GM20000 (cell line): ENCODE results near the gene CBR4.

ENCODE experiments used
- DNase-seq: peaks from one replicate; pipeline ENCODE4 v3.0.0; 2012; ENCODE audit warnings: low spot score
- TF ChIP-seq, protein P1 (sequence below): IDR thresholded peaks from 2 replicates; pipeline ENCODE4 v1.5.1; 2012; ENCODE audit warnings: mild to moderate bottlenecking, control low read depth; ENCODE audit errors: extremely low read depth, missing control alignments

CBR4 gene

DNA sequence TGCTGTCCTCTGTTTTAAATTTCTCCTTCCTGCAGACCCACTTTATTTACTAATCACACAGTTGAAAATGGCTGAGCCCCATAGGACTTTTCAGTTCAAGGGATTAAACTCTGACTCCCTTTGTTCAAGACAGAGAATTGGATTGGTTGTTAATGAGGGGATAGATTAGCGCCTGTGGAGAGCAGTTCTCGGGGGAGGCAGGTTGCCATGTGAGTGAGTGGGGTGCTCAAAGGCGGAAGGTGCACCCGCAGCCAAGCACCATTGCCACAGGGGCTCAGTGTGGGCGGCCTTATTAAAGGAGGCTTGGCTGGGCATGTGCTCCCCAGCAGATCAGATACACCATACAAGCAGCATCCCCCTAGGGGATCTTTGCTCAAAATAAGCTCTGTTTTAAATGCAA lies 7.9 kb upstream of the CBR4 start:
- TF ChIP-seq, protein P1, sequence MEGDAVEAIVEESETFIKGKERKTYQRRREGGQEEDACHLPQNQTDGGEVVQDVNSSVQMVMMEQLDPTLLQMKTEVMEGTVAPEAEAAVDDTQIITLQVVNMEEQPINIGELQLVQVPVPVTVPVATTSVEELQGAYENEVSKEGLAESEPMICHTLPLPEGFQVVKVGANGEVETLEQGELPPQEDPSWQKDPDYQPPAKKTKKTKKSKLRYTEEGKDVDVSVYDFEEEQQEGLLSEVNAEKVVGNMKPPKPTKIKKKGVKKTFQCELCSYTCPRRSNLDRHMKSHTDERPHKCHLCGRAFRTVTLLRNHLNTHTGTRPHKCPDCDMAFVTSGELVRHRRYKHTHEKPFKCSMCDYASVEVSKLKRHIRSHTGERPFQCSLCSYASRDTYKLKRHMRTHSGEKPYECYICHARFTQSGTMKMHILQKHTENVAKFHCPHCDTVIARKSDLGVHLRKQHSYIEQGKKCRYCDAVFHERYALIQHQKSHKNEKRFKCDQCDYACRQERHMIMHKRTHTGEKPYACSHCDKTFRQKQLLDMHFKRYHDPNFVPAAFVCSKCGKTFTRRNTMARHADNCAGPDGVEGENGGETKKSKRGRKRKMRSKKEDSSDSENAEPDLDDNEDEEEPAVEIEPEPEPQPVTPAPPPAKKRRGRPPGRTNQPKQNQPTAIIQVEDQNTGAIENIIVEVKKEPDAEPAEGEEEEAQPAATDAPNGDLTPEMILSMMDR: no peak
- DNase-seq: no peak

DNA sequence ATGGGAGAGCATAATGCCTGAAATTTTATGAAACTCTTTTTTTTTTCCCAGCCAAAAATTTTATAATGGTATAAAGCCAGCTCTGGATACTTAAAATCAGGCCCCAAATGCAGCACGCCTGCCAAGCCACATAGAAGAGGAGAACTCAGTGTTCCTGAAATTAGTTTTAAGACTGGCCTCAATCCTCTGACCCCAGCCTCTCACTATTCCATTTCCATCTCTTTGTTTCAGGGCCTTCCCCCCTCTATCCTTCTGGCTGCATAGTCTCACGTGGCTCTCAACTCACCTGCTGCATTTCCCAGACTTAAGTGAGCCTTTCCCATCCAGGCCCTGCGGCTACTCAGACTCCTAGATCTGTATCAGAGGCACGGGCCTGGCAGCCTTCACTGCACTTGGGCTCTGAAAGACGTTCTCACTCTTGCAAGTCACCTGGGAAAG lies 5.2 kb upstream of the CBR4 start:
- TF ChIP-seq, protein P1: no peak
- no peak for DNase-seq

DNA sequence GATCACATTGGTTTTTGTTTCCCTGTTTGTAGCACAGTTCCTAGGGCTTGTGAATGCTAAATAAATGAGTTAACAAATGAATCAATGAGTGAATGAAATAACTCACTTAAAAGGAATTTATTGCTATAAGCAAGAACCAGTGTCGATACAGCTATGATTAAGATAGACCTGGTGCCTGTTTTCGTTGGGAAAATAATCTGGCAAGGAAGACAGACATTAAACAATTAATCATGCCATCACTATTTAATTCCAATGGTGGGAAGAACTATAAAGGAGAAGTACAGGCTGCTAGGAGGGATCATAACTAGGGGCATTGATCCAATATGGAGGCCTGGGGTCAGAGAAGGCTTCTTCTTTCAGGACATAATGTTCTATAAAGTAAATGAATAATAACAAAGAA lies 4.5 kb upstream of the CBR4 start:
- DNase-seq: no peak
- TF ChIP-seq, protein P1: no peak

DNA sequence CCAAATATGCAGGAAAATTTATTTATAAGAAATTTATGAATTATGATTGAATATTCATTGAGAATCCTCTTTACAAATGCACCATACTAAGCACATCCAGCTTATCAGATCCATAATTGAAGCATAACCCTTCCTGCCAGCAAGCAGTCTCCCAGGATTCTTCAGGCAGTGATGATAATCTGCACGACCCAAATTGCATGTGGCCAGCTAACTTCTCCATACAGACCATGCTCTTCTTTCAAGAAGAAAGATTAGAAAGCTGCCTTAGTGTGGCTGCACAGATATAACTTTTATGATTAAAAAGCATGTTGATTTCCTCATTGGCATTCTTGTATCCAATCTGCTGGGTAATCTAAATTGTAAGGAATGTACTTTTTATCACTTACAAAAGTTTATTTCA lies 3.3 kb upstream of the CBR4 start:
- TF ChIP-seq, protein P1: no peak
- no peak for DNase-seq

DNA sequence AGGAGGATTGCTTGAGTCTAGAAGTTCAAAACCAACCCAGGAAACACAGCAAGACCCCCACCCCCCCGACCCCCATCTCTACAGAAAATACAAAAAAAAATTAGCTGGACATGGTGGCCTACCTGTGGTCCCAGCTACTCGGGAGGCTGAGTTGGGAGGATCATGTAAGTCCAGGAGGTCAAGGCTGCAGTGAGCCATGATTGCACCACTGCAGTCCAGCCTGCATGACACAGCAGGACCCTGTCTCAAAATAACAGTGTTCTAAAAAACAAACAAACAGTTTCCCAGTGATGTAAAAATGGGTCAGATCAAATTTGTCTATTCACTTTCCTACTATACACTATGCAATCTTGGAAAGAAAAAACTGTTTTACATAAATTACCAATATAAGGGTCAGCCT lies 2.0 kb upstream of the CBR4 start:
- DNase-seq: no peak

DNA sequence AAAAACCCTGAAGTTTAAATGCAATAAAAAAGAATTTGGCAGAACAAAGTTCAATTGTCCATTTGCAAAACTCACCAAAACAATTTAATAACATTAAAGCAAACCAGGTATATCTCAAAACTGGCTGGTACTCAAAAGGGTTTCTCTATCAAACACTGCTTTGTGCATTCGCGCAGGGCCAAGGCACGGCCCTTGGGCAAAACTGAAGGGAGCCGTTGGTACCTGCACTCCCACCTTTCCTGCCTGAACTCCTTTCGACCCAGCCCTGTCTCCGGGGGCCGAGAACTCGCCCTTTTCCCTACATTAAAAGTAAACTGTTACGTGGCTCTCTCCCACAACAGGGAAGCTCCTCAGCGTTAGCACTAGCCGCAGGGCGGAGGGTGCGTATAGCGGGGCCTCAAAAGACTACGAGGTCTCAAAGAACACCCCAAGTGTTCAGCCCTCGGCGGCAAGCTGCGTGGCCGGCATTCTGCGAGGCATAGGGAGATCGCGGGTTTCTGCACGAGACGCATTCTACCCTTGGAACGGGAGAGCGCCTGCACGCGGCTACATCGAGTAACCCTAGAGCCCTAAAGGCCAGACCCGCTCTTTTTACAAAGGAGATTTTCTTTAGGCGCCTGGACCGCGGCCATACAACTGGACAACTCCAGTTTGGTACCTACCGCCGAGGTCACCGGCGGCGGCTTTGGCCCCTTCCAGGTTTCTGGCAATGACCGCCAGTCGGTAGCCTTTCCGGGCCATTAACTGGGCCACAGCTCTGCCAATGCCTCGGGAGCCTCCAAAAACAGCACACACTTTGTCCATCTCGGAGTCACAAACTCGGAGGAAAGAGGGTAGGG lies 550 bp downstream of the CBR4 start:
- peak; percentile 32 for DNase-seq
- TF ChIP-seq, protein P1: no peak

More for the DNA sequence above, 2.0 kb upstream of the CBR4 start:
- TF ChIP-seq, protein P1: no peak

DNA sequence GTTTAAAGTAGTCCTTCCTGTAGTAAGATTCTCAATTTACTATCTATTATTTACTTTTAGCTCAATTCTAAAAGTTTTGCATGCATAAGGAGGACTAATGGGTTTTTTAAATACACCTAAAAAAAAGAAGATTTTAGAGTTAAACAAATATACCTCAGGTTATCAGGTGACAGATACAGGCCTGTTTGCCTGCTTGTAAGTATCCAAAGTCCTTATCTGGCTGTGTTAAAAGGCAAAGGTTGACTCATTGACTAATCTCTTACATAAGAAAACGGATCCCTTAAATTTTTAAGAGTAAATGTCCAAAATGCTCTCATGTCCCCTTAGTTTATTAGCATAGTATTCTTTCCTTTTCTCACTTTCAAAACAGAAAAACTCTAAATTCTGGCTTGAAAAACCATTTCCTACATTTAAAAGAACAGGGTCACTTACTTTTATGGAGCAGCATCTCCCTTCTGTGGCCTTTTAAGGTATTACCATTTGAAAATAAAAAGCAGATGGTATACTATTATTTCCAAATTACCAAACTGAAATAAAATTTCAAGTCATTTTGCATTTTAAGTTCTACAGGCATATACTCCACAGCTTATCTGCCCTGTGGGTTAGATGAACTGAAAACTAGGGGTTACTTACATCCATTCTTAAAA lies 4.5 kb downstream of the CBR4 start:
- TF ChIP-seq, protein P1: no peak

More for the DNA sequence above, 4.5 kb downstream of the CBR4 start:
- no peak for DNase-seq
